ENCODE data around the gene TMEM30A. TPM values are rescaled to one million over a fixed set of nuclear protein-coding genes. Genes with fewer than 3 reads are reported as not detected.

The TMEM30A gene
- total and polyA plus RNA-seq, 2 of the 13 experiments (the other 11 are each of a cell fraction or from before 2014, with no cell fraction given): 17.6 to 54.4 TPM

GRCh38 chr6:75213732-75214131 is 70.9 kb downstream of the TMEM30A start:
- FAIRE-seq (no peak), ATAC-seq (peak; percentile 62), DNase-seq (ENCODE audit: low spot score) (no peak)
- Histone ChIP-seq H3K27ac (ENCODE audit: extremely low read length, insufficient read depth, low read length) (no peak overlapping the region), H2AFZ (ENCODE audit: low read length) (no peak overlapping the region), H3K79me2 (ENCODE audit: insufficient read depth, low read length) (no peaks in the 10 kb centered on the region), H3K4me3 (replicated peaks in 1 of 3; ENCODE audit: insufficient read depth in 1 of 3, low read depth in 2 of 3, low read length in 3 of 3) (no peak overlapping the region), H4K20me1 (ENCODE audit: insufficient read depth, low read length) (no peaks in the 10 kb centered on the region), H3K27me3 (ENCODE audit: control insufficient read depth in 1 of 2, insufficient read depth in 2 of 2, low read length in 2 of 2) (peaks cover 0 to 1% of the 10 kb centered on the region in 2 experiments; a peak in 3 of 5 replicates), H3K4me2 (ENCODE audit: low read depth, low read length) (no peak overlapping the region), H3K9ac (ENCODE audit: insufficient read depth, low read depth, low read length) (no peak overlapping the region), H3K4me1 (ENCODE audit: insufficient read depth, low read length) (no peaks in the 10 kb centered on the region; the same call in 1 of the 2 replicates), H3K9me3 (ENCODE audit: low read length) (no peaks in the 10 kb centered on the region), H3K36me3 (replicated peaks in 1 of 2; ENCODE audit: control insufficient read depth in 1 of 2, insufficient read depth in 2 of 2, low read length in 2 of 2) (no peaks in the 10 kb centered on the region)
- TF ChIP-seq ZMYM3 (CRISPR knock-in tag; IDR thresholded peaks at IDR 0.05): no peak
- TF ChIP-seq ZNF143 (CRISPR knock-in tag; IDR thresholded peaks at IDR 0.05): no peak
- POLR2A ChIA-PET: no interaction called here
- intact Hi-C loops (cut with micrococcal nuclease; ENCODE audit: unreplicated experiment): no loop called here
- CTCF ChIA-PET (ENCODE audit: low intra/inter-chr PET ratio, low total read pairs): no interaction called here
- in situ Hi-C loops (cut with HindIII; ENCODE audit: extremely low pct_ligation_motif_present, low pct_unique_long_range_greater_than_20kb): loop anchor here (25.0 kb wide), 4 partner anchors 626 to 1476 kb away; no protein-coding TSS in a partner anchor
- BruUV-seq (replicated peaks): no TSS peak
- 24% methylated on average over 2 of the region's 2 CpGs for WGBS (ENCODE audit: low lambda C conversion rate)

GRCh38 chr6:75213112-75213511 is 71.5 kb downstream of the TMEM30A start:
- H3K79me2 ChIP-seq (ENCODE audit: insufficient read depth, low read length): no peaks in the 10 kb centered on the region
- intact Hi-C loops (cut with micrococcal nuclease; ENCODE audit: unreplicated experiment) (no loop called here), in situ Hi-C loops (cut with HindIII; ENCODE audit: extremely low pct_ligation_motif_present, low pct_unique_long_range_greater_than_20kb) (loop anchor here (25.0 kb wide), 4 partner anchors 626 to 1476 kb away; no protein-coding TSS in a partner anchor)
- H3K27me3 ChIP-seq (ENCODE audit: control insufficient read depth in 1 of 2, insufficient read depth in 2 of 2, low read length in 2 of 2): peaks cover 1 to 7% of the 10 kb centered on the region in 2 experiments; a peak in 4 of 5 replicates
- ChIA-PET CTCF (ENCODE audit: low intra/inter-chr PET ratio, low total read pairs) (no interaction called here), POLR2A (no interaction called here)
- no peak overlapping the region for H3K4me2 ChIP-seq (ENCODE audit: low read depth, low read length)
- no TSS peak for BruUV-seq (replicated peaks)
- FAIRE-seq: no peak
- no peak for DNase-seq (ENCODE audit: low spot score)
- no peaks in the 10 kb centered on the region; the same call in 1 of the 2 replicates for H3K4me1 ChIP-seq (ENCODE audit: insufficient read depth, low read length)
- H4K20me1 ChIP-seq (ENCODE audit: insufficient read depth, low read length): no peaks in the 10 kb centered on the region
- no peak for ATAC-seq
- no peak overlapping the region for H3K9ac ChIP-seq (ENCODE audit: insufficient read depth, low read depth, low read length)
- WGBS (ENCODE audit: low lambda C conversion rate): 0% methylated on average over 1 of the region's 1 CpG
- H3K27ac ChIP-seq (ENCODE audit: extremely low read length, insufficient read depth, low read length): no peak overlapping the region
- H3K4me3 ChIP-seq (replicated peaks in 1 of 3; ENCODE audit: insufficient read depth in 1 of 3, low read depth in 2 of 3, low read length in 3 of 3): no peak overlapping the region
- H3K36me3 ChIP-seq (replicated peaks in 1 of 2; ENCODE audit: control insufficient read depth in 1 of 2, insufficient read depth in 2 of 2, low read length in 2 of 2): no peaks in the 10 kb centered on the region
- H3K9me3 ChIP-seq (ENCODE audit: low read length): no peaks in the 10 kb centered on the region
- no peak overlapping the region for H2AFZ ChIP-seq (ENCODE audit: low read length)
- TF ChIP-seq HCFC1 (IDR thresholded peaks at IDR 0.05; ENCODE audit: low read depth, low read length): no peak
- no peak for TF ChIP-seq MEF2D (CRISPR knock-in tag; IDR thresholded peaks at IDR 0.05)
- TF ChIP-seq, protein P1, sequence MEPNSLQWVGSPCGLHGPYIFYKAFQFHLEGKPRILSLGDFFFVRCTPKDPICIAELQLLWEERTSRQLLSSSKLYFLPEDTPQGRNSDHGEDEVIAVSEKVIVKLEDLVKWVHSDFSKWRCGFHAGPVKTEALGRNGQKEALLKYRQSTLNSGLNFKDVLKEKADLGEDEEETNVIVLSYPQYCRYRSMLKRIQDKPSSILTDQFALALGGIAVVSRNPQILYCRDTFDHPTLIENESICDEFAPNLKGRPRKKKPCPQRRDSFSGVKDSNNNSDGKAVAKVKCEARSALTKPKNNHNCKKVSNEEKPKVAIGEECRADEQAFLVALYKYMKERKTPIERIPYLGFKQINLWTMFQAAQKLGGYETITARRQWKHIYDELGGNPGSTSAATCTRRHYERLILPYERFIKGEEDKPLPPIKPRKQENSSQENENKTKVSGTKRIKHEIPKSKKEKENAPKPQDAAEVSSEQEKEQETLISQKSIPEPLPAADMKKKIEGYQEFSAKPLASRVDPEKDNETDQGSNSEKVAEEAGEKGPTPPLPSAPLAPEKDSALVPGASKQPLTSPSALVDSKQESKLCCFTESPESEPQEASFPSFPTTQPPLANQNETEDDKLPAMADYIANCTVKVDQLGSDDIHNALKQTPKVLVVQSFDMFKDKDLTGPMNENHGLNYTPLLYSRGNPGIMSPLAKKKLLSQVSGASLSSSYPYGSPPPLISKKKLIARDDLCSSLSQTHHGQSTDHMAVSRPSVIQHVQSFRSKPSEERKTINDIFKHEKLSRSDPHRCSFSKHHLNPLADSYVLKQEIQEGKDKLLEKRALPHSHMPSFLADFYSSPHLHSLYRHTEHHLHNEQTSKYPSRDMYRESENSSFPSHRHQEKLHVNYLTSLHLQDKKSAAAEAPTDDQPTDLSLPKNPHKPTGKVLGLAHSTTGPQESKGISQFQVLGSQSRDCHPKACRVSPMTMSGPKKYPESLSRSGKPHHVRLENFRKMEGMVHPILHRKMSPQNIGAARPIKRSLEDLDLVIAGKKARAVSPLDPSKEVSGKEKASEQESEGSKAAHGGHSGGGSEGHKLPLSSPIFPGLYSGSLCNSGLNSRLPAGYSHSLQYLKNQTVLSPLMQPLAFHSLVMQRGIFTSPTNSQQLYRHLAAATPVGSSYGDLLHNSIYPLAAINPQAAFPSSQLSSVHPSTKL (CRISPR knock-in tag; IDR thresholded peaks at IDR 0.05): no peak
- no peak for TF ChIP-seq ZNF232 (CRISPR knock-in tag; IDR thresholded peaks at IDR 0.05; ENCODE audit: borderline replicate concordance)
- no peak for TF ChIP-seq NFE2L1 (CRISPR knock-in tag; IDR thresholded peaks at IDR 0.05; ENCODE audit: borderline replicate concordance)

Measured in HepG2 (cell line).